Hematopoietic multipotent progenitor cell treated with erythropoietin and hydrocortisone succinate and interleukin-3 and kit ligand, for 17 days (in vitro differentiated cells): ENCODE data around the gene FYB1.
"Not testable (repeated sequence)": the region's sequence is repeated elsewhere in the genome, so short reads cannot be mapped to it uniquely, and the experiment has no call there.

Experiments
- DNase-seq: peaks from one replicate; pipeline ENCODE4 v3.0.0-alpha.2; 2015; ENCODE audit warnings: low spot score

Gene FYB1

DNA sequence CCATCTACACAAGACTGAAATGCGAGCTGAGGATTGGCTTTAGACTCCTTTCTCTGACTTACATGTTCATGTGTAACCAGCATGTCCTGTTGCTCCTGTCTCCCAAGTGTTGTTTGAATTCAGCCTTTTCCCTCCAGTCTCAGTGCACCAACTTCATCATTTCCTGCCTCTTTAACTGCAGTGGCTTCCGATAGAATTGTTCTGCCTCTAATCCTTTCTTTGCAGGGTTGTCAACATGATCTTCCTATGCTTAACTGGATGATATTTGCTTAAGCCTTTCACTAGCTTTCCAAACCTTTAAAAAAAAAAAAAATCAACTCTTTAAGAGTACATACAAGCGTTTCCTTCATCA is 6.7 kb upstream of the FYB1 start:
- DNase-seq: no peak

DNA sequence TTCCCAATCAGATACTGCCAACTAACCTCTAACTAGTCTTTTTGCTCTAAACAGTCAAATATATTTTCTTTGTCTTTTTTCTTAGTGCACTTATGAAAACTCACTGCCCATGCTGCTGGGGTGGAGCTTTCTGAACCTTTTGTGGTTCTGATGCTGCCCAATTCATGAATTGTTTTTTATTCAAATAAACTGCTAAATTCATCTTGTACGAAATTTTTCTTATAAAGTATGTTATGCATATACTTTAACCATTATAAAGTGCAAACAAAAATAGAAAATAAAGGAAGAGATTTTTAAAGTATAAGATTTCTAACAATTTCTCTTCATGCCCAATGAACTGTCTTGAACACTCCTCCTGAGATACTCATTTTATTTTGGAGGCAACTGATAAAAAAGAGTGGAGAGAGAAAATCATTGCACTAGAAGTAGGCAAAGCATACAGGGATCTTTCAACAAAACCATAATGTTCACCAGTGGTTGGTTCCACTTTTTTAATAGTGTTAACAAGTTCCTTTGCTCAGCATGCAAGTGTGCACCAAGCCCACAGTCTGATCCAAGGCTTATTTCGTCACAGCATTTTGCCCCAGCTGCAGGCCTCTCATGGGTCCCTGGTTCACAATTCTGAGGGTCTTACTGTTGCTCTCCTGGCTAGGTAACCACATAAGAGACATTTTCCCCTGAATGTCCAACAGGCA is 6.2 kb upstream of the FYB1 start:
- DNase-seq: no peak

DNA sequence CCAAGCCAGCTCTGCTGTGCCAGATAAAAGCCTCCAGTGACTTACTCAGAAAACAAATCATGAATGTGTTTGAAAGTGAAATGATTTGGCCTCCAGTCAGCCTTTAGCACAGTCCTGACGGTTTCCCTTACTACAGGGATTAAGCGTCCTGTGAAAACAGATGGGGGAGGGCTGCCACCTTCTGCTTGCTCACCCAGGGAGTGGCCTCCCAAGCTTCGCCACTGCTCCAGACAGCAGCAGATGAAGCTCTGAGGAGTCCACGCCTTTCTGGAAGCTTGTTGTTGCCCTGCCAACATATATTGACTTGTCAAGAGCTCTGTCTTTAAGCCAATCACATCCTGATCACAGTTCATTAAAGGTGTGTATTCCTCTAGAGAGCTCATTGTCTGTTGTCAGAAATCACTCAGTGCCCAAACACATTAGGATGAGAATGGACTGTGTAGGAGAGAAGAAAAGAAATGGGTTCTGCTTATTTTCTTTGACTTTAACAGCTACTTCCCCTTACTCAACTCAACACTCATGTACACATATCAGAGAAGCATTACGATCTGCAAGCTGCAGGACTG is 4.9 kb upstream of the FYB1 start:
- no peak for DNase-seq

DNA sequence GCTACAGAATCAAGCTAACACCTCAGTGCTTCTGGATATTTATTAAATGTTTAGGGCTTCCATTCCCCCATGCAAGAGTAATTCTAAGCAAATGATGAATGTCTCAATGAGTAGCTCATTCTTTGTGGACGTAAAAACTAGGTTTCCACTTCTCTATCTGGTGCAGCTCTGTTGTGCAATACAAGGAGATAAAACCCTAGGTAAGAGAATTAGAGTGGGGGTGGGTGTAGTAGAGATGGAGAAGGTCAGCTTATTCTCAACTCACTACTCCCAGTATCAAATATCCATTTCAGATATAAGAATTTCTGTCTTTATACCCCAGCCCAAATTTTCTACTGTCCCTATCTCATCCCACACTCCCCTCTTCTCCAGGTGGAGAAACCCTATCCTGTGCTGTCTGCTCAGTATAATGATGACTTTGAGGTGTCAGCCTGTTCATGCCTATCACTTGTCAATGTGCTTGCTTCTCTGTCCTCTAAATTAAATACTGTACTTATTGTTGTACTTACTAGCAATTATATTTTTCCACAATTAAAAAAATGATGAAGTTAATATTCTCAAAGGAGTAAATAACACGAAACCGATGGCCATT is 4.3 kb upstream of the FYB1 start:
- DNase-seq: no peak

DNA sequence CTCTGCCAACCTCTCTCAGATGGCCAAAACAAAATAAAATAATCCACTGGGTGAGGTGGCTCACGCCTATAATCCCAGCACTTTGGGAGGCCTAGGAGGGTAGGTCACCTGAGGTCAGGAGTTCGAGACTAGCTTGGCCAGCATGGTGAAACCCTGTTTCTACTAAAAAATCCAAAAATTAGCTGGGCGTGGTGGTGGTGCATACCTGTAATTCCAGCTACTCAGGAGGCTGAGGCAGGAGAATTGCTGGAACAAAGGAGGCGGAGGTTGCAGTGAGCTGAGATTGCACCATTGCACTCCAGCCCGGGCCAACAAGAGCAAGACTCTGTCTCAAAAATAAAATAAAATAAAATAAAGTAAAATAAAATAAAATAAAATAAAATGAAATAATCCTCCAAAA is 2.3 kb upstream of the FYB1 start:
- not testable (repeated sequence) for DNase-seq

DNA sequence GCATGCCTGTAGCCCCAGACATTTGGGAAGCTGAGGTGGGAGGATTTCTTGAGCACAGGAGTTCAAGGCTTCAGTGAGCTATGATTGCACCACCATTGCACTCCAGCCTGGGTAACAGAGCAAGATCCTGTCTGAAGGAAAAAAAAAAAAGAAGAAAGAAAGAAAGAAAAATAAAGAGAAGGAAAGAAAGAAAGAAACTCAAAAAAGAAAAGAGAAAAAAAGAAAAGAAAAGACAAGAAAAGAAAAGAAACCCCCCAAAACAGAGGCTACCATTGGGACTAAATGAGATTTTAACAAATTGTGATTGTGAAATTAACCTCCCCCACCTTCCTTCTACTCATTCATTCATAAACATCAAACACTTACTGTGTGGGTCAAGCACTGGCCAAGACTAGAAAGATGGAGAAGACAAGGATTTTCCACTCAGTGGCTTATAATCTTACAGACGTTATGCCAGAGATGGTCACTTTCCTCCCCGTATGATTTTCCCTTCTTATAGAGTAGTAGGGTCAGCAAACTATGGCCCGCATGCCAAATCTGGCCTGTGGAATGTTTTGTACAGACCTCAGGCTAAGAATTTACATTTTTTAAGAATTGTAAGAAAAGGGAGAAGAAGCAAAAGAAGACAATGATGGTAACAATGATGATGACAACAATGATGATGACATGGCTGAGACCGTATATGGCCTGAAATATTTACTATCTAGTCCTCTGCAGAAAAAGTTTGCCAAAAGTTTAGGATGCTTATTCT is 1.1 kb upstream of the FYB1 start:
- no peak for DNase-seq

DNA sequence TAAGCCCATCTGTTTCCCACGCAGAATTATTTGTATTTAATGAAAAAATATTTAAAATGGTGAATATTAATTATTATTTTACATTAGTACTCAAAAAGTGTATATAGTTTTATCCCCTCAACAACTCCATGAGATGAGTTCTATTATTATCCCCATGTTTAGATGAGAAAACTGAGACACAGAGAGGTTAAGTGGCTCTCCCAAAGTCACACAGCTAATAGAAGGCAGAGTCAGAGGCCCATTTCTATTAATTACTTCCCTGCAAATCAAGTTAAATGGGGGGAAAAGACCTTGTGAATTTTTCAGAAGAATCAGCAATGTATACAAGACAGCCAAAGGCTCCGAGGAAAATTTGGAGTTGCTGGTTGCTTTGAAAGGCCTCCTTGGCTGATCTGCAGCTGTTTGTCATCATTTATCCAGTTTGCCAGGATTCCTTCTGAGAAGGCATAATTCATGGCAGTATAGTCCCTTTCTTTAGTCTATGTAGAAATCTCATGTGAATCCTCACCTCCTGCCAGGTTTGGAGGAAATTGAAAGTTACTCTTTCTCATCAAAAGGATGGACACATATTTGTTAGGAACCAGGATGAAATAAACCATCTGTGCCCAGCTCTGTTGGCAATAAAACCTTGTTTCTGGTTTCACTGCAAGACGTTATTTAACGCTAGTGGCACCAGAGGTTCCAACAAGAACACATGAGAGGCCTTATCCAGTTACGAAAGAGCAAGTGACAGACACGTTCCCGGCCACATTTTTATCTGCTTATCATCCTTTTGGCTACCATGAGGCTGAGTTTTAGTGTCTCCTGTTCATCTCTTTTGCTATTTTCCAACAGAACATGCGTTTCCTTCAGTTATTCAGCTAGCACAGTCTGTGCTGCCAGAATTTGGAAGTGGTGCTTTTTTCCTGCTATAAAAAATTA is 621 bp downstream of the FYB1 start:
- DNase-seq: no peak

DNA sequence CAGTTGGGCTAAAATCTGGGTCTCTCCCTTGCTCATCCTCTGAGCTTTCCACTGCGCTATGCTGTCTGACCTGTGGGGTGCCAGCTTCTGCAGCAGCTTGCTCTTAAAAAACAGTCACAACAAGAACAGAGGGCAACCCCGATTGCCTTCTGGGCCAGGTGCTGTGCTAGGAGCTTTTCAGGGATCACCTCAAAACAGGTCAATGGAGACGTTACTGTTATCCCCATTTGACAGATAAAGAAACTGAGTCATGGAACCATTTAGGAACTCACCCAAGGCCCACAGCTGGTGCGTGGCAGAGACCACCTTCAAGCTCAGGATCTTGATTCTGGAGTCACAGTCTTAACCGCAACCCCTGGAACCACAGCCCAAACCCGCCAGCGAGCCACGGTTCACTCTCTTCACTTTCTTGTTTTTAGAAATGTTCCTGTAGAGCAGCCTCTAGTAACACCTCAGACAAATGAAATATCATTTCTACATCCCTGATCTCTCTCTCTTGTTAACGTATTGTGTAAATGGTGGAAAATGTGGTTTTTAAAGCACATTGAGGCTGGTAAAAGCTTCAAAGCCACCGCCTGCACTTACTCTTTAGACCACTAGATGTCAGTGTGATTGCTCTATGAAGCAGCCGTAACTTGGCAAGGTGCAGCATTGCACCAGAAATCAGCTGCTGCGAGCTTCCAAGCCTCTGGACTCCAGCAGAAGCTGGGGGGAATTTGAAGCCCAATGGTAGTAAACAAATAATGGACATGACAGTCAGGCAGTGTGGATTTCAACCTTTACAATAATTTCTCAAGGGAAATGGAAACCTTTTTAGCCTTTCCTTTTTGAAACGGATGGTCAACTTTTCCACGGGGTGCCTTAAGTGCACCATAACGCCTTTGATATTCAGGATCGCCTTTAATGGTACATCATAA is 1.7 kb downstream of the FYB1 start:
- DNase-seq: peak; percentile 48

DNA sequence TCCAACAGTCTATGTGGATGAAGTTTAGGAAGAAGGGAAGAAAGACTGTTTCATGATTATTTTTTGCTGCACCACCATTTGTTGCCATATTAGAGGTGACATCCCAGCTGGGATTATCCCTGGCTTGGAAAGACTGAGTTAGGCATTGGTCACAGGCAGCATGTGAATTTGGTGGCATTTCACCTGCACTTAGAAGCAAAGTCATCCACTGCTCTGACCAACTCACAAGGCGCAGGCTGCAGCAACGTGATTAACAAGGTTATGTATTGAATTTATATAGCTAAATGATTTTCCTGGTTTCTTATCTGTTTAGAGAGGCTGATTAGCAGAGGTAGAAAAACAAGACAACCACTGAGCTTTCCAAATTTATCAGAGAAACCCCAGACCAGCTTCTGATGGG is 2.7 kb downstream of the FYB1 start:
- no peak for DNase-seq

DNA sequence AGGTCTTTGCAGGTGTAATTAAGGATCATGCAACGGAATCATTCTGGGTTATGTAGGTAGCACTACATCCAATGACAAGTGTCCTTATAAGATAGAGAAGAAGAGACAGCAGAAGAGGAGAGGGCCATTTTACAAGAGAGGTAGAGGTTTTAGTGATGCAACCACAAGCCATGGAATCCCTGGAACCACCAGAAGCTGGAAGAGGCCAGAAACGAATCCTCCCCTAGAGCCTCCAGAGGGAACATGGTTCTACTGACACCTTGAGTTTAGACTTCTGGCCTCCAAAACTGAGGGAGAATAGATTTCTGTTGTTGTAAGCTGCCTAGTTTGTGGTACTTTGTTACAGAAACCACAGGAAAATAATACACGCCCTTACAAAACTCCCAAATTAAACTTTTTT is 3.5 kb downstream of the FYB1 start:
- no peak for DNase-seq

DNA sequence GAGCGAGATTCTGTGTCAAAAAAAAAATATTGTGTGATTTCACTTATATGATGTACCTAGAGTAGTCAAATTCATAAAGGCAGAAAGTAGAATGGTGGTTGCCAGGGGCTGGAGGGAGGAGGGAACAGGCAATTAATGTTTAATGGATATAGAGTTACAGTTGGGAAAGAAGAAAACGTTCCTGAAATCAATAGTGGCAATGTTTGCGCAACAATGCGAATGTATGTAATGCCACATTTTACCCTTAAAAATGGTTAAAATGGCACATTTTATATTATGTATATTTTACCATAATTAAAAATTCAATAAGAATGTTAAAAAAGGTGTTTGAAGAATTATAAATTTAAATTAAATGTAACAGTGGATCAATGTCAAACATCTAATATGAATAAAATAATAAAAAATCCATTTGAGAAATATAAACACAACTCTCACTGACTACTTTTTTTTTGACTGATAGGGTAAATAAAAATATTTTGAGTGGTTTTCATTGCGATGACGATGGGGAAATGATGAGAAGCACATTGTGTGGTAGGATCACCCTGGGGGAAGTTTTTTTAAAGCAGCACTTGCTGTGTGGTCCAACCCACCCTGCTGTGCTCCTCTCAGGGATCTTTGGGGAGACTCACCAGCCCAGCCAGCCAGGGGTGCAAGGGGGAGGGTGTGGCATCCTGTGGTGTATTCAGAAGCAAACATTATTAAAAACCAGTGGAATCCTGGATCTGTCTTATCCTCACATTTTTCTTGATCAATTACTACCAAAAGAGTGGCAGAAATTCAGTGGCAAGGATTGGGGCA is 4.3 kb downstream of the FYB1 start:
- no peak for DNase-seq

DNA sequence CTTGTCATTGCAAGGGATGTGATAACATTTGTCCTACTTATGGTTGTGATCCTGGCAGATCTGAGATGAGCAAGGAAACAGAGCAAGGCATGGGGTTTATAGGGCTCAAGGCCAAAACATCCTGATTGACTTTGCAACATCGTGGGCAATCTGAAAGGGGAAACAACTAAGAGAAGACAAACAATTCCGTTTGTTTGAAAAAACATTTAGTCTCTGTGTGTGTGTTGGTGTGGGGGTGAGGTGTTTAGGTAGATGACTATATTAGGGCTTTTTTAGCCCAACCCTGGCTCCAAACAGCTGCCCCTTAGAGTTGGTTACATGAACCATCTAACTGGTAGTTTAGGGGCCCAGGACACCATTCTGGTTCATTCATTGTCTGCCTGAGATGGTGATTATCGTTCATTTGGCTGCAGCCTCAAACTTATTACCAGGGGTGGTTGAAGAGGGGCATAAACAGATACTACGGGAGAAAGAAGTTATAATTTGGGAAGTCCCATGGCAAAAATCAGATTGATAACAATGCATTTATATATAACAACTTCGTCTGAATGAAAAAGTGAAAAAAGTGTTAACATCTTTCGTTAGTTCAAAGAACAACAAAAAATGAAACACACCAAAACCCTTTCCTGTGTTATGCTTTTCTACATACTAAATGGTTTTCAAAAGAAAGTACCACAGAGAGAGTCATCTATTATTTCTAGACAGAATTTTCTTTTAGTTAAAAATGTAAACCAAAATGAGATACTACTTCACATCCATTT is 5.7 kb downstream of the FYB1 start:
- no peak for DNase-seq

DNA sequence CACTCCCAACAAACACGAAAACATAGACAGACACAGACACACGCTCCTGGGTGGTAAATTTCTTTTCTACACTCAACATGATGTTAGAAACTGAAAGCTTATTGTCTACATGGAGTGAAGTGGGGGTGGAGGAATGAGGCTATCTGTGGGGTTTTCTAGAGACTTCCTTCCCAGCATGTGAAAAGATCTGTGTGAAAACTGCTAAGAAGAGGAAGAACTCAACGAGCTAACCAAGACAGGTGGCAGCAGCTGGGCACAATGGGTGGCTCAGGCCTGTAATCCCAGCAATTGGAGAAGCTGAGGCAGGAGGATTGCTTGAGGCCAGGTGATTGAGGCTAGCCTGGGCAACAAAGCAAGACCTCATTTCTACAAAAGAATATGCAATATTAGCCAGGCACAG is 7.6 kb downstream of the FYB1 start:
- DNase-seq: no peak

DNA sequence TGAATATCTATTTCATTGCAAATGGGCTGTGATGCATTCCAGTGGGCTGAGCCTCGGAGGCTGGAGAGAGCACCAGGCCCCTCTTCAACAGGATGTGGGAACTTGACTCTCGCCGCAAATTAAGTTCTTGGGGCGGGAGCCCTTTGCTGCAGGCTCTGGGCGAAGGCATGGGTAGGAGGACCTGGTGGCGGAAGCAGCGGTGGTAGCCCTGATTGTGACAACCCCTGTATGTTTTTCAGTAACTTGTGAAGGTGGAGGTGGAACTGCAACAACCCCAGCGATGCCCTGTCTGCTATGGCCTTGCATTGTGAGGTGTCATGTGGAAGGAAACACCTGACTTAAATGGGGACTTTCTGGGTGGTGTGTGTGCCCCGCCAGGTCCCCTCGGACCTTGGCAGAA is 9.4 kb downstream of the FYB1 start:
- DNase-seq: no peak

DNA sequence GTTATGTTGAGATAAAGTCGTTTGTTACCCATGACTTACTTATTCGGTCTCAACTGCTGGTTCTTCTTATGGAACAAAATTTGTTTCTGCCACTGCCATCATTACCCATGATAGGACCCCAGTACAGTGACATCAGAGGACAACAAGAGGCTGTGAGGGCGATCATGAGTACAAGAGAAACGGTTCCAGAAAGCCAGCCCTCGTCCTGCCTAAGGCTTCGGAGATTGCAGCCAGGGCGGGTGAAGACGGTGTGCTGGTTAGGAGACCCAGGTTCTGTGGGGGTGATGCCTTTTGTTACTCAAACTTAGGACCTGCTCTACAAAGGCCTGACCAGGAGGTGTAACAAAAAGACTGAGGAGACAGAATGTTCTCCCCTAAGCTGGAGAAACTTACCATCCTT is 10.9 kb downstream of the FYB1 start:
- DNase-seq: no peak

DNA sequence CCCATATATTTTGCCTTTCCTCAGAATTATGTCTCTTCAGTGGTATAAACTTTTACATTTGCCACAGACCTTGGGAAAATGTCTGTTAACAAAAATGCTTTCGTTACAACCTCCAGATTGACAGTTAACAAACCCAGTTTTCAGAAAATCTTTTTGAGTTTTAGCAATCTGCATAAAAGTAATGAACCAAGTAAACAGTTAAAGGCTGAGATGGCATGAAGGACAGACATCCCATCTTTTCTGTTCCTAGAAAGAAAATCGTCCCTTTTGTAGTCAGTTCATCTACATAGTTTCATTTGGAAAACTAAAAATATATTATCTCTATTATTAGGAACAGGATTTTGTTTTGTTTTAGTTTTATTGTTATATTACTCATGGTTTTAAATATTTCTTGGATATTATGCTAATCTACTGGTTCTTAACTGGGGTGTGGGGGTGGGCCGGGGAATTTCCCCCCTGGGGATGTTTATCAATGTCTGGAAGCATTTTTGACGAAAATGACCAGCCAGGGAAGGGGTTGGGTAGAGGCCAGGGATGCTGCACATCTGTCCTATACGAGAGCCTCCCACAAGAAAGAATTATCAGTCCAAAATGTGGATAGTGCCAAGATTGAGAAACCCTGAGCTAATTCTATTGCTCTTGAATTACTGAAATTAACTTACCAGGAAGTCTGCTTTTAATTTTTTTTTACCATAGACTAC is 11.9 kb downstream of the FYB1 start:
- no peak for DNase-seq

DNA sequence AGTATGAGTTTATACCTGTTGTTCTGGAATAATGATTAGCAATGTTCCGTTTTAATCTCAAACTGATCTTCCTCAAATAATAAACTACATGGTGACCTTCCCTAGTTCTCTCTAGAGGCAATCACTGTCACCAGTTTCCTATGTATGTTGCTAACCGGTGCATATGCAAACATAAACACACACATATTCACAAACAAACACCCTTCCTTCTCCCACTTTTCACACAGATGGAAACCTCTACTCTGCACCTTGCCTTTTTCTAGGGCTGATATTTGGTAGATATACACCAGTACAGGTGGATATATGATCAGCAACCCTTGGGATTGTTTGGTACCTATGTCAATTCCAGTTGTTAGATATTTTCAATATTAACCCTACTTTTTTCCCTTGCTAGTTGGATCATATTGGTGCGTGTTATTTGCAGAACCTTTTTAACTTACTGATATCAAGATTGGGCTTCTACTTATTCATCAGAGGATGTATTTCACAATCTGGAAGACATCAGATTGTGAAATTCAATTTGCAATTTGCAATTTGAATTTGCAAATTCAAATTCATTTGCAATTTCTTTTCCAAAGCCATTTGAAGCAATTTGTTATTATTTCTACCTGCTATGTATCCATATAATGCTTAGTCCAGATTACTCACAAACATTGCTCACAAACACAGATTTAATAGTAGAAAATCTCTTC is 12.6 kb downstream of the FYB1 start:
- DNase-seq: no peak

DNA sequence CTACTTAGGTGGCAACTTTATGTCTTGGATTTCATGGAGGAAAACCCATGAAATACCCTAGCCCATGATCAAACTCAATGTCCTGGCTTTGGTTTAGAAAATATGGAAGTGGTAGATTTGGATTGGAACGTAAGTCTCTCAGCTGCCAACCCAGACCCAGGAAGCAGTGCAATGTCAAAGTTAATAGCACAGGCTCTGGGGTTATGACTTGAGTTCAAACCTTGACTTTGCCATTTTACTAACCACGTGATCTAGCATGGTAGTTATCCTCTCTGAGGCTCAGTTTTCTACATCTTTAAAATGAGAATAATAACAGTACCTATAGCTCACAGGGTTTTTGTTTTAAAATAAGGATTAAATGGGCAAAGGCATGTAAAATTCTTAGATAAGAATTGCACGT is 13.8 kb downstream of the FYB1 start:
- no peak for DNase-seq
